Thymus (tissue), 11 donors: Measurements from ENCODE around the gene EIF4E3. TPM values are rescaled to one million over a fixed set of nuclear protein-coding genes. Genes with fewer than 3 reads are reported as not detected.
A peak's percentile ranks its signal among the peaks of the same experiment; 100 is the strongest.

Experiments used
- DNase-seq, 9 donors: peaks; one replicate each; pipeline ENCODE4 v3.0.0-alpha.2; 2013; ENCODE audit warnings: low spot score in 9 of 9, low read depth in 6 of 9, missing footprints in 1 of 9
- H3K27ac ChIP-seq, 2 donors: one replicate each; pipeline ENCODE4 v1.5.1; 2013; ENCODE audit warnings: control low read depth in 1 of 2, low read depth in 1 of 2, low read length in 1 of 2, mild to moderate bottlenecking in 1 of 2, moderate library complexity in 1 of 2
- H3K27me3 ChIP-seq, 2 donors: one replicate each; pipeline ENCODE4 v1.5.1; 2013; ENCODE audit warnings: low read length in 1 of 2; ENCODE audit not compliant: control insufficient read depth in 2 of 2, insufficient read depth in 1 of 2
- H3K36me3 ChIP-seq, 2 donors: one replicate each; pipeline ENCODE4 v1.5.1; 2013; ENCODE audit warnings: low read length in 1 of 2, mild to moderate bottlenecking in 1 of 2, moderate library complexity in 1 of 2; ENCODE audit not compliant: control insufficient read depth in 2 of 2, insufficient read depth in 2 of 2
- H3K4me1 ChIP-seq, 2 donors: one replicate each; pipeline ENCODE4 v1.5.1; 2013; ENCODE audit warnings: low read length in 2 of 2; ENCODE audit not compliant: control insufficient read depth in 2 of 2, insufficient read depth in 2 of 2
- H3K4me3 ChIP-seq, 2 donors: one replicate each; pipeline ENCODE4 v1.5.1; 2013; ENCODE audit warnings: low read length in 2 of 2, control low read depth in 1 of 2, mild to moderate bottlenecking in 1 of 2
- H3K9me3 ChIP-seq, 2 donors: one replicate each; pipeline ENCODE4 v1.5.1; 2013; ENCODE audit warnings: low read length in 1 of 2, mild to moderate bottlenecking in 1 of 2; ENCODE audit not compliant: control insufficient read depth in 2 of 2, insufficient read depth in 1 of 2
- WGBS: extraction: QIAGEN DNeasy Blood & Tissue Kit; methylation state at CpG from one replicate; pipeline ENCODE4 v1.1.7; 2013; 5-methylcytosine and 5-hydroxymethylcytosine counted together
- polyA plus RNA-seq: library from polyadenylated mRNA; stranded (reverse); fragments of 200-250 nt; gene quantifications from one replicate; pipeline ENCODE4 v1.2.3, GENCODE V29; 2013
- total RNA-seq: library from RNA; stranded (reverse); fragments of 120-200 nt; gene quantifications from one replicate; pipeline ENCODE4 v1.2.4, GENCODE V29; 2013
- donor health status: healthy.

The EIF4E3 gene
- total and polyA plus RNA-seq, 2 donors = 1.5 to 13.7 TPM

DNA sequence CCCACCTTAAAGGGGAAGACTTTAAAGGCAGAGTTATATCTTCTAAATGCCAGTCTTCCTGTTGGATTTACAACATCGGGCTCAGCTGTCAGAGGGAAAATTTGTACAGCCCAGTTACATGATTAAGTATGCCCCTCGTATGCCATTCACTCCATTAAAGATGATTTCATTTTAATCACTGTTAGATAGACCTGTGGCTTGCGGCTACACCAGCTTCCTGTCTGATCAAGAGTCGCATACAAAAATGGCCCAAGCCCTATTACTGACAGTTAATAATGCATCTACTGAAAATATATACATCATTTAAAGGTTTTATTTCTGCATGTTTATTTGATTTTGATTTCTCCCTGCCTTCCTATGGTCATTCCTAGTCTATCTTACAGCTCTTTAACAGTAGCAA is 7.1 kb downstream of the EIF4E3 start:
- peaks cover 10 to 11% of the 10 kb centered on the region in 2 donors for H3K4me1 ChIP-seq
- DNase-seq = no peak
- H3K9me3 ChIP-seq = no peaks in the 10 kb centered on the region
- H3K27me3 ChIP-seq = peaks cover 0 to 4% of the 10 kb centered on the region in 2 donors
- H3K27ac ChIP-seq = no peak overlapping the region
- no peak overlapping the region for H3K4me3 ChIP-seq
- H3K36me3 ChIP-seq = no peaks in the 10 kb centered on the region
- 51% methylated on average over 4 of the region's 4 CpGs for WGBS

DNA sequence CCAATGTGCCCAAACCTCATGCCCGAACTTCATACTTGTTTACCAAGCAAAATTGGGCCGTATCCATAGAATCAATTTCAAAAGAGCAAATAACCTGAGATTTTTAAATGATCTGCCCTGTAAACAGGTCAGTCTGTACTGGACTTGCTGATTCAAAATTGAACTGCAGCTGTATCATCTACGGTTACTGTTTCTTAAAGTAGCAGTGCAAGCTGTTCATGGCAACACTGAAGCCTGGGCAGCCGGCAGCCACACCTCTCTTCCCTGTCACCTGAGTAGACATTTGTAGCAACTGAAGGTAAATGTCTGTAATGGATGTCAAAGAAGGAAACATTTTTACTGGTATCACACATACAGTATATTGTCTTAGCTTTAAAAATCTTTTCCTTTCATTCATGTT is 10.6 kb downstream of the EIF4E3 start:
- no peaks in the 10 kb centered on the region for H3K9me3 ChIP-seq
- peaks cover 12 to 15% of the 10 kb centered on the region in 2 donors for H3K4me1 ChIP-seq
- WGBS = 97% methylated on average over 4 of the region's 4 CpGs
- H3K27ac ChIP-seq = no peak overlapping the region
- DNase-seq = no peak
- no peaks in the 10 kb centered on the region for H3K27me3 ChIP-seq
- no peak overlapping the region for H3K4me3 ChIP-seq
- no peaks in the 10 kb centered on the region for H3K36me3 ChIP-seq

DNA sequence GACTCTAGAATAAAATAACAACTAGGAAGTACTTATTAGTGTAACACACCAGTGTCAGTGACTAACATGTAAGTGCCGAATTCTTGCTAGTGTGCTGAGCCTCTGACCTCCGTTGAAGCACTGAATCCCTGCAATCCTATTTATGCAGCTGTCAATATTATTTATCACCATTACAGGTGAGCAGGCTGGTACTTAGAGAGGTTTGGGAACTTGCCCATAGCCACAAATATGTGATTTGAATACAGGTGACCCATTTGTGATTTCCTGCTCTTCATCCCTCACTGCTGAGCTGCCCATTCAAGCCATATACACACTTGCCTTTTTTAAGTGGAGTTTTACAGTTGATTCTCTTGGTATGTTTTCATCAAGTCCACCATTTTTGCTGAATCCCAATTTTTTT is 12.2 kb downstream of the EIF4E3 start:
- Histone ChIP-seq H3K27me3 (no peaks in the 10 kb centered on the region), H3K36me3 (no peaks in the 10 kb centered on the region), H3K4me3 (no peak overlapping the region), H3K4me1 (peaks cover 20 to 25% of the 10 kb centered on the region in 2 donors), H3K9me3 (no peaks in the 10 kb centered on the region), H3K27ac (no peak overlapping the region)
- no peak for DNase-seq
- 97% methylated on average over 2 of the region's 2 CpGs for WGBS

DNA sequence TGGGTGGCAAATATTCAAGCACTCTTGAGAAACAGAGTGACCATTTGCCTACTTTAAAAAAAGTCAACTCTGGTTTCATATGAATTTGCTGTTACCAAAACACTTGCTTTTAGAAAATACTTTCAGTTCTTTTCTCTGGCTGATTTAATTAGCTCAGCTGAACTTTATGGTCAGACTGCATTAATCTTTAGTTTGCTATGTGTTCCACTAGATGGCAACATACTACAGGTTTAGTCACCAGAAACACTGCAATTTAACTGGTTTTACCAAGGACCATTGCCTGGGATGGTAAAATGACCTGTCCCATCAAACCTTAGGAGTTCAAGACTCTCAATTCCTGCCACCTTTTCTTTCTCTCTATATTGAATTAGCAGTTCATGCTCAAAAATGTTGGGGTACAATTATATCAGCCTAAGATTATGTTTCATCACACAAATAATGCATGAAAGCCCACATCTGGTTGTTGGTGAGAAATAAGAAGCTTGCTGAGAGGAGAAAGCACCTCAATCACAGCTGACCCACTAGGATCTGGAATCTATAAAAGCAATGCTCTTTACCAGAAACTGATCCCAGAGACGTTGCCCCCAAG is 14.2 kb downstream of the EIF4E3 start:
- peak in 2 of 9 donors; percentile 39 to 65 for DNase-seq
- WGBS = 61% methylated on average over 1 of the region's 1 CpG
- H3K4me3 ChIP-seq = no peak overlapping the region
- no peaks in the 10 kb centered on the region for H3K9me3 ChIP-seq
- peaks cover 20 to 25% of the 10 kb centered on the region in 2 donors for H3K4me1 ChIP-seq
- no peaks in the 10 kb centered on the region for H3K36me3 ChIP-seq
- no peak overlapping the region for H3K27ac ChIP-seq
- H3K27me3 ChIP-seq = no peaks in the 10 kb centered on the region

DNA sequence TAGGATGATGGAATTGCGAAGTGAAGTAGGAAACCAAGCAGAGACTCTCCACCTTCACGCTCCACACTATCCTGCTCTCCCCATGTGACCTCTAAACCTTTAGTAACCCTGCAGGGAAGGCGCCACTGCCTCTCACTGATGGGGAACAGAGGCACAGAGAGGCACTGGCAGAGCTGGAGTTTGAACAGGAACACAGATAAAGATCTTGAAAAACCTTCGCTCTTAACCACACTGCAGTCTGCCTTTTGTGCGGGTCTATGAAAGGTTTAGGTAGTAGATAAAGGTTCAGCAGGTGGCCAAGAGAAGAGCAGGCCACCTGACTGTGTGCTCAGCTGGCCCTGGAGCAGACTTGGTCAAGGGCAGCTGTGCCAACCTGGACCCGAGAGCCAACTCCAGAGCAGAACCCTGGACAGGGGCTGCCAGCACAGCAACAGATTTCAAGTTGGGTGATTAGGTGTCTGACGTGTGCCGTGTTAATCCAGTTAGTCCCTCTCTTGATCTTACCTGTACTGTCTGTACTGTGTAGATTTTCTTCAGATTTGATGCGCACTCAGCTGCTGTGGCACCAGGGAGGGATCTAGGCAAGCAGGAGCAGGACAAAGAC is 15.2 kb downstream of the EIF4E3 start:
- DNase-seq = peak in 4 of 9 donors; percentile 49 to 81 (median 59)
- Histone ChIP-seq H3K9me3 (no peaks in the 10 kb centered on the region), H3K4me1 (peaks cover 20 to 25% of the 10 kb centered on the region in 2 donors), H3K4me3 (no peak overlapping the region), H3K36me3 (no peaks in the 10 kb centered on the region), H3K27me3 (no peaks in the 10 kb centered on the region), H3K27ac (no peak overlapping the region)
- WGBS = 36% methylated on average over 9 of the region's 9 CpGs

DNA sequence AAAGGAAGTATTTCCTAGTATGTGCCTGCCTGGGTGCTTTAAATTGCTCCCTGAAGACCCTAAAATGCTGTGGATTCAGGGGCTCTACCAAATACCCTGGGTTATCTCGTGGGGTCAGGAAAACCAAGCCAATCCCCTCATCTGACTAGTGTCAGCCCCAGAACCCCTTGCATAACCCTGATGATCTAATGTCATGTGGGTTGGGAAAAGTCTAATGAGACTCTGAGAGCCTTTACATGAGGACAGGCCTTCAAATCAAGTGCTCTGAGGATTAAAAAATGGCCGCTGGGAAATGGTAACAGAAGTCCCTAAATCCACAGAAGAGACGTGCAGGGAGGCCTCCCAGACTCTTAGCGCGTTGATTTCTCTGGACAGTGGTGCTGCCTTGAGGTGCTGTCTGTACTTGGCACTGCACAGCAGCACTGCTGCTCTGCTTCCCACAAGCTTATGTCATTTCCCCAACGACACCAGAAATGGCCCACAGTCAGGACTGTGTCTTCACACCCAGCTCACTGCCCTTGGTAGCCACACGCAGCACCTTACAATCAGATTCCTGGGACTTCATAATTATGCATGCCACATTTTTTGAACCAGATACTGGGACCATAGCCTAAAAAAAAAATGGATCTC is 16.6 kb downstream of the EIF4E3 start:
- Histone ChIP-seq H3K4me1 (peaks cover 22 to 27% of the 10 kb centered on the region in 2 donors), H3K36me3 (no peaks in the 10 kb centered on the region), H3K4me3 (no peak overlapping the region), H3K27me3 (no peaks in the 10 kb centered on the region), H3K27ac (no peak overlapping the region), H3K9me3 (no peaks in the 10 kb centered on the region)
- DNase-seq = no peak
- WGBS = 89% methylated on average over 7 of the region's 7 CpGs

DNA sequence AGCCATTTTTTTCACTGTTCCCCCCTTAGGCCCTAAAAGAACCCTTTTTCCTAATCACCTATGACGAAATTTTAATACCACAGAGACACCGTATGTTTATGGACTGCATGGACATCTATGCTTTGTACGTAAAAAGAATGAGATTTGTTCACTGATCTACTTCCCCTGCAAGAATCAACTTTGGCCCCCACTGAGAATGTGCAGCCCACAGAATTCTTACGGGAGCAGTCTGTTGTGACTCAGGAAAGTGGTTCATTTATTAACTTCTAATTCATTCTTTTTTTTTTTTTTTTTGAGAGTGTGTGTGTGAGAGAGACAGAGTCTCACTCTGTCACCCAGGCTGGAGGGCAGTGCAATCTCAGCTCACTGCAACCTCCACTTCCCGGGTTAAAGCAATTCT is 17.6 kb downstream of the EIF4E3 start:
- no peaks in the 10 kb centered on the region for H3K9me3 ChIP-seq
- no peak overlapping the region for H3K4me3 ChIP-seq
- DNase-seq = no peak
- 98% methylated on average over 5 of the region's 5 CpGs for WGBS
- H3K27me3 ChIP-seq = no peaks in the 10 kb centered on the region
- no peaks in the 10 kb centered on the region for H3K36me3 ChIP-seq
- H3K27ac ChIP-seq = no peak overlapping the region
- peaks cover 28 to 33% of the 10 kb centered on the region in 2 donors for H3K4me1 ChIP-seq

DNA sequence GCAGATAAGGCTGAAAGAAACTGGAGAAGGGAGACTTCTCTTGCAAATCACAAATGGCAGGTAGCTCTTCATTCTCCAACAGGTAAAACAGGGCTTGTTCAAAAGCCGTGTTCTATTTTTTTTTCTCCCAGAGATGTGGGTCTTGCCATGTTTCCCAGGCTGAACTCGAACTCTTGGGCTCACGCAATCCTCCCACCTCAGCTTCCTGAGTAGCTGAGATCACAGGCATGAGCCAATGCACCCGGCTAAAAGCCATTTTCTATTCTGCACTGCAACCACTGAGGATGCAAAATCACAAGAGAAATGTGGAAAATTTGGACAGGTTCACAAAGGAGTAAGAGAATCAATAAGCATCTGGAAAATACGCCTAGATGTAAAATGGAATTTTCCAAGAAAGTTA is 19.5 kb downstream of the EIF4E3 start:
- peaks cover 36 to 48% of the 10 kb centered on the region in 2 donors for H3K4me1 ChIP-seq
- no peak overlapping the region for H3K4me3 ChIP-seq
- no peak overlapping the region for H3K27ac ChIP-seq
- no peak for DNase-seq
- no peaks in the 10 kb centered on the region for H3K36me3 ChIP-seq
- WGBS = 86% methylated on average over 5 of the region's 5 CpGs
- no peaks in the 10 kb centered on the region for H3K9me3 ChIP-seq
- H3K27me3 ChIP-seq = no peaks in the 10 kb centered on the region

DNA sequence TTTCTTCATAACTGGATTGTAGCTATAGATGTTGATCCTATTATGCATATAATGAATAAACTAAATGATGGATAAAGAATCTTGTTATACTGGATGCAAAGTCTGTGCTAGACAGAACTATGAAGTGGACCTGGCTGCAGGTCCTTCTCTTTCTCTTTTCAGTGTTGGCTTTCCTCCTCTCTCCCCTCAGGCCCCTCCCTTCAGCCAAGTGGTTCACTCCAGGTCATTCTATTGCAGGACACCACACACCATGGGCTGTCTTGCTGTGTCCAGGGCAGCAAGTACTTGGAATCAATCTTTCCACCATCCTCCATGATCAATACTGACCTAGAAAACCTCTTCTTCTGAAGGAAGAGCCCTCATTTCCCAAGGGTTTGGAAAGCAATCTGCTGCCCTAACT is 20.3 kb downstream of the EIF4E3 start:
- Histone ChIP-seq H3K9me3 (no peaks in the 10 kb centered on the region), H3K4me1 (peaks cover 33 to 41% of the 10 kb centered on the region in 2 donors), H3K27me3 (no peaks in the 10 kb centered on the region), H3K4me3 (no peak overlapping the region), H3K36me3 (no peaks in the 10 kb centered on the region), H3K27ac (no peak overlapping the region)
- no peak for DNase-seq
